Breast epithelium (tissue), 3 donors: ENCODE results near the gene TM4SF1.
"Not testable (repeated sequence)": the region's sequence is repeated elsewhere in the genome, so short reads cannot be mapped to it uniquely, and the experiment has no call there.

Experiments used
- POLR2A ChIP-seq: fragments of 450-650 bp; IDR thresholded peaks from one replicate; pipeline ENCODE4 v1.6.1; 2016; ENCODE audit warnings: antibody characterized with exemption, mild to moderate bottlenecking, moderate library complexity
- TF ChIP-seq, protein P1 (sequence below), 3 donors: fragments of 450-650 bp; IDR thresholded peaks; one replicate each; pipeline ENCODE4 v1.5.1; 2016 to 2017; ENCODE audit warnings: antibody characterized with exemption in 3 of 3, mild to moderate bottlenecking in 3 of 3, moderate library complexity in 3 of 3

DNA sequence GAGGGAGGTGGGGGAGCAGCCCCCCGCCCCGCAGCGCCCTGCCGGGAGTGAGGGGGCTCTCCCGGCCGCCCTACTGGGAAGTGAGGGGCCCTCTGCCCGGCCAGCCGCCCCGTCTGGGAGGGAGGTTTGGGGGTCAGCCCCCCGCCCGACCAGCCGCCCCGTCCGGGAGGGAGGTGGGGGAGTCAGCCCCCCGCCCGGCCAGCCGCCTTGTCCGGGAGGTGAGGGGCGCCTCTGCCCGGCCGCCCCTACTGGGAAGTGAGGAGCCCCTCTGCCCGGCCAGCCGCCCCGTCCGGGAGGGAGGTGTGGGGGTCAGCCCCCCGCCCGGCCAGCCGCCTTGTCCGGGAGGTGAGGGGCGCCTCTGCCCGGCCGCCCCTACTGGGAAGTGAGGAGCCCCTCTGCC is 2.8 kb upstream of the TM4SF1 start:
- TF ChIP-seq, protein P1, sequence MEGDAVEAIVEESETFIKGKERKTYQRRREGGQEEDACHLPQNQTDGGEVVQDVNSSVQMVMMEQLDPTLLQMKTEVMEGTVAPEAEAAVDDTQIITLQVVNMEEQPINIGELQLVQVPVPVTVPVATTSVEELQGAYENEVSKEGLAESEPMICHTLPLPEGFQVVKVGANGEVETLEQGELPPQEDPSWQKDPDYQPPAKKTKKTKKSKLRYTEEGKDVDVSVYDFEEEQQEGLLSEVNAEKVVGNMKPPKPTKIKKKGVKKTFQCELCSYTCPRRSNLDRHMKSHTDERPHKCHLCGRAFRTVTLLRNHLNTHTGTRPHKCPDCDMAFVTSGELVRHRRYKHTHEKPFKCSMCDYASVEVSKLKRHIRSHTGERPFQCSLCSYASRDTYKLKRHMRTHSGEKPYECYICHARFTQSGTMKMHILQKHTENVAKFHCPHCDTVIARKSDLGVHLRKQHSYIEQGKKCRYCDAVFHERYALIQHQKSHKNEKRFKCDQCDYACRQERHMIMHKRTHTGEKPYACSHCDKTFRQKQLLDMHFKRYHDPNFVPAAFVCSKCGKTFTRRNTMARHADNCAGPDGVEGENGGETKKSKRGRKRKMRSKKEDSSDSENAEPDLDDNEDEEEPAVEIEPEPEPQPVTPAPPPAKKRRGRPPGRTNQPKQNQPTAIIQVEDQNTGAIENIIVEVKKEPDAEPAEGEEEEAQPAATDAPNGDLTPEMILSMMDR (IDR thresholded peaks at IDR 0.05) = not testable (repeated sequence)
- not testable (repeated sequence) for TF ChIP-seq POLR2A
